ENCODE results near the gene MYO1D.

Gene MYO1D

GRCh38 chr17:32461853-32462617, 414.9 kb downstream of the MYO1D start:
- H3K4me2 ChIP-seq (ENCODE audit: low read depth, low read length), result no peak overlapping the region
- no peak overlapping the region for H2AFZ ChIP-seq (ENCODE audit: low read length)
- H3K9ac ChIP-seq (ENCODE audit: low read length), result no peak overlapping the region
- TF ChIP-seq CTCF (IDR thresholded peaks at IDR 0.05; ENCODE audit: low read length), result peak; percentile 69
- no peak for TF ChIP-seq EZH2 (optimal IDR thresholded peaks at IDR 0.05; ENCODE audit: low read depth, low read length)
- TF ChIP-seq EZH2phosphoT487 (IDR thresholded peaks at IDR 0.05; ENCODE audit: low read length), result no peak
- H3K9me2 ChIP-seq (replicated peaks; ENCODE audit: insufficient read depth, low read length), result no peaks in the 10 kb centered on the region
- H3K36me3 ChIP-seq (replicated peaks; ENCODE audit: insufficient read depth, low read length), result peaks cover 15% of the 10 kb centered on the region
- peaks cover 89% of the 10 kb centered on the region for H3K79me2 ChIP-seq (ENCODE audit: low read length)
- peaks cover 18% of the 10 kb centered on the region for H4K20me1 ChIP-seq (ENCODE audit: insufficient read depth, low read length)
- H3K27me3 ChIP-seq (replicated peaks; ENCODE audit: insufficient read depth, low read length), result no peaks in the 10 kb centered on the region
- H3K4me1 ChIP-seq (ENCODE audit: low read length), result no peaks in the 10 kb centered on the region
- peaks cover 5% of the 10 kb centered on the region for H3F3A ChIP-seq (ENCODE audit: insufficient read depth, low read length)
- H3K27ac ChIP-seq (ENCODE audit: low read length), result no peak overlapping the region
- DNase-seq, result peak; percentile 67
- H3K9me3 ChIP-seq (replicated peaks; ENCODE audit: insufficient read depth, low read length), result no peaks in the 10 kb centered on the region
- H3K4me3 ChIP-seq (ENCODE audit: low read length), result no peak overlapping the region

- H3K9me3 ChIP-seq (replicated peaks; ENCODE audit: insufficient read depth, low read length), result no peaks in the 10 kb centered on the region
- no peak for TF ChIP-seq CTCF (IDR thresholded peaks at IDR 0.05; ENCODE audit: low read length)
- TF ChIP-seq EZH2phosphoT487 (IDR thresholded peaks at IDR 0.05; ENCODE audit: low read length), result no peak
- no peak for TF ChIP-seq EZH2 (optimal IDR thresholded peaks at IDR 0.05; ENCODE audit: low read depth, low read length)
- H3K4me1 ChIP-seq (ENCODE audit: low read length), result no peaks in the 10 kb centered on the region
- no peak overlapping the region for H3K4me2 ChIP-seq (ENCODE audit: low read depth, low read length)
- H3K36me3 ChIP-seq (replicated peaks; ENCODE audit: insufficient read depth, low read length), result peaks cover 15% of the 10 kb centered on the region
- no peak overlapping the region for H3K27ac ChIP-seq (ENCODE audit: low read length)
- no peak for DNase-seq
- H3K9me2 ChIP-seq (replicated peaks; ENCODE audit: insufficient read depth, low read length), result no peaks in the 10 kb centered on the region
- peaks cover 89% of the 10 kb centered on the region for H3K79me2 ChIP-seq (ENCODE audit: low read length)
- H2AFZ ChIP-seq (ENCODE audit: low read length), result no peak overlapping the region
- H3K4me3 ChIP-seq (ENCODE audit: low read length), result no peak overlapping the region
- H3K9ac ChIP-seq (ENCODE audit: low read length), result no peak overlapping the region
- peaks cover 5% of the 10 kb centered on the region for H3F3A ChIP-seq (ENCODE audit: insufficient read depth, low read length)
- H3K27me3 ChIP-seq (replicated peaks; ENCODE audit: insufficient read depth, low read length), result no peaks in the 10 kb centered on the region
- peaks cover 18% of the 10 kb centered on the region for H4K20me1 ChIP-seq (ENCODE audit: insufficient read depth, low read length)
Measured at GRCh38 chr17:32461498-32461852, 415.4 kb downstream of the MYO1D start.

- Histone ChIP-seq H3K36me3 (replicated peaks; ENCODE audit: insufficient read depth, low read length) (peaks cover 21% of the 10 kb centered on the region), H3K9me2 (replicated peaks; ENCODE audit: insufficient read depth, low read length) (no peaks in the 10 kb centered on the region), H3K4me3 (ENCODE audit: low read length) (no peak overlapping the region), H3K27me3 (replicated peaks; ENCODE audit: insufficient read depth, low read length) (no peaks in the 10 kb centered on the region), H3K9me3 (replicated peaks; ENCODE audit: insufficient read depth, low read length) (no peaks in the 10 kb centered on the region), H3K79me2 (ENCODE audit: low read length) (peaks cover 89% of the 10 kb centered on the region), H3K27ac (ENCODE audit: low read length) (no peak overlapping the region), H3F3A (ENCODE audit: insufficient read depth, low read length) (peaks cover 5% of the 10 kb centered on the region), H3K4me1 (ENCODE audit: low read length) (peaks cover 2% of the 10 kb centered on the region), H3K9ac (ENCODE audit: low read length) (no peak overlapping the region), H4K20me1 (ENCODE audit: insufficient read depth, low read length) (peaks cover 18% of the 10 kb centered on the region), H2AFZ (ENCODE audit: low read length) (no peak overlapping the region), H3K4me2 (ENCODE audit: low read depth, low read length) (no peak overlapping the region)
- TF ChIP-seq CTCF (IDR thresholded peaks at IDR 0.05; ENCODE audit: low read length) (no peak), EZH2phosphoT487 (IDR thresholded peaks at IDR 0.05; ENCODE audit: low read length) (no peak), EZH2 (optimal IDR thresholded peaks at IDR 0.05; ENCODE audit: low read depth, low read length) (no peak)
- DNase-seq, result no peak
Measured at GRCh38 chr17:32460054-32460453, 416.9 kb downstream of the MYO1D start.

Measured in MM.1S (cell line).